Glomerular visceral epithelial cell (primary cell): Measurements from ENCODE around the gene RPL27.
"Not testable (repeated sequence)": the region's sequence is repeated elsewhere in the genome, so short reads cannot be mapped to it uniquely, and the experiment has no call there.

Experiments used
- DNase-seq: peaks from one replicate; pipeline ENCODE4 v3.0.0-alpha.2; 2016; ENCODE audit errors: extremely low spot score

The RPL27 gene

GRCh38 chr17:42997984-42998938 lies at the start of gene RPL27:
Gene RPL27, plus strand, starts transcription at chr17:42998419. Its CDS starts 332 bp downstream, at chr17:42998751.
- peak; percentile 100 for DNase-seq

- DNase-seq: no peak
These were observed 48.0 kb upstream of the RPL27 start for GRCh38 chr17:42950044-42950783.

DNA sequence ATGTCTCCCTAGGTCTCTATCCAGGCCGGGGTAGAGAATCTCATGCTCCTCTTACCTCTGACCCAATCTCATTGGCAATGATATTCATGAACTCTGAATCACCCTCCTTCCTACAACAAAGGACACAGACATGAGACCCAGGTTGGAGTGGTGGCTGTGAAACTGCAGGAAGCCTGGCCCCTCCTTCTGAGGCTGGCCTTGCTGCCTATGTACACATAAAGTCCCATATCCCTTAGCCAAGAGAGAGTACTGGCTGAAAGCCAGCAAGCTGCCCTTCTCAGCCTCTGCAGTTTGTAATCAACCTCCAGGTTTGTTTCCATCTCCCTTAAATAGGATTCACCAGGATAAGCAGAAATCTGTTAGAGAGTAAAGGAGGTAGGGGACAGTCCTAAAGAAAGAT lies 44.5 kb upstream of the RPL27 start:
- no peak for DNase-seq

GRCh38 chr17:42964161-42964932 lies 33.9 kb upstream of the RPL27 start, which contains the start of gene AARSD1:
Gene AARSD1, minus strand, starts transcription at chr17:42964454. Its CDS starts 14 bp downstream, at chr17:42964440.
- DNase-seq: peak; percentile 87

GRCh38 chr17:42967925-42968324 lies 30.3 kb upstream of the RPL27 start:
- DNase-seq: no peak

DNA sequence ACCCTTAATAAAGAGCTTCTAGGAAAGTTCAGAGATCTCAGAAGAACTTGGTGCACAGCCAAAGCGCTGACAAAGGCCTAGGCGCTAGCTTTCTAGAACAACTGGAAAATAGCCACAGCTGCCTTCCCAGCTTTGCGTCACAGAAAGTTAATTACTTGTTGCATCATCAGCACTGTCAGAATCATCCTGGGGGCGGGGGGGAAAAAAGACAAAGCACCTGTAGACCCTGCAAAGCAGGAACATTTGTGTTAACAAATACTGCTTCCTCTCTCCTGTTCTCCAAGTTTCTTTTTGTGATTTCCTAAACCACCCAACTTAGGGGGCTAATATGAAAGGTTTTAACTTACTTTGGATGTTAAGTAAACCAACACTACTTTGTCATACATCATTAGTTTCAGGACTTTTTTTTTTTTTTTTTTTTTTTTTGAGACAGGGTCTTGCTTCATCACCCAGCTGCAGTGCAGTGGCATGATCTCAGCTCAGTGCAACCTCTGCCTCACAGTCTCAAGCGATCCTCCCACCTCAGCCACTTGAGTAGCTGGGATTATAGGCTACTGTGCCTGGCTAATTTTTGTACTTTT lies 29.1 kb upstream of the RPL27 start:
- peak; percentile 49 for DNase-seq

- no peak for DNase-seq
These were observed 26.6 kb upstream of the RPL27 start for GRCh38 chr17:42971589-42971988.

DNA sequence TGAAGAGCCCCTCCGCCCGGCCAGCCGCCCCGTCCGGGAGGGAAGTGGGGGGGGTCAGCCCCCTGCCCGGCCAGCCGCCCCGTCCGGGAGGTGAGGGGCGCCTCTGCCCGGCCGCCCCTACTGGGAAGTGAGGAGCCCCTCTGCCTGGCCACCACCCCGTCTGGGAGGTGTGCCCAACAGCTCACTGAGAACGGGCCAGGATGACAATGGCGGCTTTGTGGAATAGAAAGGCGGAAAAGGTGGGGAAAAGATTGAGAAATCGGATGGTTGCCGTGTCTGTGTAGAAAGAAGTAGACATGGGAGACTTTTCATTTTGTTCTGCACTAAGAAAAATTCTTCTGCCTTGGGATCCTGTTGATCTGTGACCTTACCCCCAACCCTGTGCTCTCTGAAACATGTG lies 24.9 kb upstream of the RPL27 start:
- DNase-seq: not testable (repeated sequence)

- no peak for DNase-seq
These were observed 23.0 kb upstream of the RPL27 start for GRCh38 chr17:42975265-42975664.

DNA sequence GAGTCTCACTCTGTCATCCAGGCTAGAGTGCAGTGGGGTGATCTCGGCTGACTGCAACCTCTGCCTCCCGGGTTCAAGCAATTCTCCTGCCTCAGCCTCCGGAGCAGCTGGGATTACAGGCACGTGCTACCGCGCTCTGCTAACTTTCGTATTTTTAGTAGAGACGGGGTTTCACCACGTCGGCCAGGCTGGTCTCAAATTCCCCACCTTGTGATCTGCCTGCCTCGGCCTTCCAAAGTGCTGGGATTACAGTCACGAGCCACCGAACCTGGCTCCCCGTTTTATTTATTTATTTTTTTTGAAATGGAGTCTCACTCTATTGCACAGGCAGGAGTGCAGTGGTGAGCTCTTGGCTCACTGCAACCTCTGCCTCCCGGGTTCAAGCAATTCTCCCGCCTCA lies 22.5 kb upstream of the RPL27 start:
- not testable (repeated sequence) for DNase-seq

DNA sequence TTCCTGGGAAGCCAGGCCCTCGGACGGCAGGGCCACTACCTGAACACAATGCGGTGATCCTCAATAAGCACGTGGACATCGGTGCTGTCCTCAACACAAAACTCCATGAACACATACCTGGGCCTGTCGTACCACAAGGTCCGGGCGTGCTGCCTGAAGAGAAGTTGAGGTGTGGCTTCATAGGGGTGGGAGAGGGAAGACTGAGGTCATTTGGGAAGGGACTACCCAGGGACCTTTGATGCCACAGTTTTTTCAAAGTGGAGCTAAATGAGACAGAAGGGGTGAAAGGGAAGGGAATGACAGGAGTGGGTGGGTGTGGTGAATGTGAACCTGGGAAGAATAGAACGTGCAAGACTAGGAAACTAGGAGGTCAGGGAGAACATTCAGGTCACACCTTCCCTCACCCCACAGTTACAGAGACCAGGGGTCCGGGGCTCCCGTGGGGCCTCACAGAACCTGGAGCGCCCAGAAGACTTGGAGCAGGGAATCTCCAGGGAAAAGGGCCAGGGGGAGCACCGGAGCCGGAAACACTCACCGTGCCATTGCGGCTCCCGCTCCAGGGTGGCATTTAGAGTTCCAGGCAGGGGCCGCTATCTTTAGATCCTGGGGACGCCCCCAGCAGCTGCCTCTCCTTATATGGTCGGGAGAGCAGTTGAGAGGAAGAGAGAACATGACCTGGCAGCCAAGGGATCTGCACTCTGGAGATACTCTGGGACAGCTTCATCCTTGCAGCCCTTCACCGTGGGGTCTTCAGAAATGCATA lies 18.5 kb upstream of the RPL27 start, which contains the start of gene PTGES3L:
TSS of gene PTGES3L (minus strand) at position 570 of the 763 bp plus-strand sequence. CDS start at position 543, 27 bp downstream.
- DNase-seq: peak; percentile 62

GRCh38 chr17:42980274-42980765 lies 17.9 kb upstream of the RPL27 start, which contains the start of gene RUNDC1:
Gene RUNDC1, plus strand, starts transcription at chr17:42980565. Its CDS starts 12 bp downstream, at chr17:42980577.
- peak; percentile 91 for DNase-seq

DNA sequence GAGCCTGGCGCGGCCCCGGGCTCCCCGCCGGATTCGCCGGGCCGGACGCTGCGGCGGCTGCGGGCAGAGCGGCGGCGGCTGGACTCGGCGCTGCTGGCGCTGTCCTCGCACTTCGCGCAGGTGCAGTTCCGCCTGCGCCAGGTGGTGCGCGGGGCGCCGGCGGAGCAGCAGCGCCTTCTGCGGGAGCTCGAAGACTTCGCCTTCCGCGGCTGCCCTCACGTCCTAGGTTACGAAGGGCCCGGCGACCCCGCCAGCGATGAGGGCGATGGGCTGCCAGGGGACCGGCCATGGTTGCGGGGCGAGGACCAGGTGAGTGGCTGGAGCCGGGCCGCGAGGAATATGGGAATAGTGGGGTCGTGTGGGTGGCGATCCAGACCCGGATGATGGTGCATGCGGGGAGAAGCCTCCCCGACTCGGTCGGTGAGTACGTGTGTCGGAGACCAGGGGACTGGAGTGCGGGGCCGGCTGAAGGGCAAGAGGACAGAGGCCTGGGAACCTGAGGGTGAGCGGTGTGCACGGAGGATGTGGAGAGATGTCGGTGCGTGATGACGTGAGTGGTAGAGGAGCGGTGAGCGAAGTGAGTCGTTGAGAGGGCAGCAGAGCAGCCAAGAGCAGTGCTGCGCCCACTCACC lies 17.3 kb upstream of the RPL27 start:
- peak; percentile 61 for DNase-seq

GRCh38 chr17:42982266-42982665 lies 16.0 kb upstream of the RPL27 start:
- DNase-seq: no peak

DNA sequence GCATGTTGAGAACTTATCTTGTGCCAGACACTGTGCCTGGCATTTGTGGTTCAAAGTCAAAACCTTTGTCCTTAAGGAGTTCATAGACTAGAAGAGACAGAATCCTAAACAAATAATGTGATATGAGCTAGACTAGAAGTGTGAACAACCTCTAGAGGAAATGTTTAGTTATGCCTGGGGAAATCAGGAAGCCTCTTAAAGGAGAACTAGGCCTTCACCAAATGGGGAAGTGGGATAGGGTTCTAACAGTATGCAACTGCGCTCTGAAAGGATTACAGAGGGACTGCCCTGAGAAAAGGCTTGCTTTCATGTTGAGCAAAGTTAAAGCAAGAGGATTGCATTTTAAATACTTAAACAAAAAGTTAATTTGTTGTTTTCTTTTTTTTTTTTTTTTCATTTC lies 13.0 kb upstream of the RPL27 start:
- no peak for DNase-seq

DNA sequence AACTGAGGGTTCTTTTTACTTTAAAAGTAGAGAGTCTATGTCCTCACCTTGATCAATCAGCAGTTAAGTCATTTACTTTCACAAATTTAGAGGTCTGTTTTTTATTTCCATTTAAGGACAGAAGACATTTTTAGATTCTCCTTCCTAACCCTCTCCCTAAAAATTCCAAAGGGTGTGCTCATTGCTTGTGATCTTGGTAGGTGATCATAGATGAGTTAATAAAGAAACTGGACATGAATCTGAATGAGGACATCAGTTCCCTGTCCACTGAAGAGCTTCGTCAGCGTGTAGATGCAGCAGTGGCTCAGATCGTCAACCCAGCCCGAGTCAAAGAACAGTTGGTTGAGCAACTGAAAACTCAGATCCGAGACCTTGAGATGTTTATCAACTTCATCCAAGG lies 9.1 kb upstream of the RPL27 start:
- DNase-seq: no peak

DNA sequence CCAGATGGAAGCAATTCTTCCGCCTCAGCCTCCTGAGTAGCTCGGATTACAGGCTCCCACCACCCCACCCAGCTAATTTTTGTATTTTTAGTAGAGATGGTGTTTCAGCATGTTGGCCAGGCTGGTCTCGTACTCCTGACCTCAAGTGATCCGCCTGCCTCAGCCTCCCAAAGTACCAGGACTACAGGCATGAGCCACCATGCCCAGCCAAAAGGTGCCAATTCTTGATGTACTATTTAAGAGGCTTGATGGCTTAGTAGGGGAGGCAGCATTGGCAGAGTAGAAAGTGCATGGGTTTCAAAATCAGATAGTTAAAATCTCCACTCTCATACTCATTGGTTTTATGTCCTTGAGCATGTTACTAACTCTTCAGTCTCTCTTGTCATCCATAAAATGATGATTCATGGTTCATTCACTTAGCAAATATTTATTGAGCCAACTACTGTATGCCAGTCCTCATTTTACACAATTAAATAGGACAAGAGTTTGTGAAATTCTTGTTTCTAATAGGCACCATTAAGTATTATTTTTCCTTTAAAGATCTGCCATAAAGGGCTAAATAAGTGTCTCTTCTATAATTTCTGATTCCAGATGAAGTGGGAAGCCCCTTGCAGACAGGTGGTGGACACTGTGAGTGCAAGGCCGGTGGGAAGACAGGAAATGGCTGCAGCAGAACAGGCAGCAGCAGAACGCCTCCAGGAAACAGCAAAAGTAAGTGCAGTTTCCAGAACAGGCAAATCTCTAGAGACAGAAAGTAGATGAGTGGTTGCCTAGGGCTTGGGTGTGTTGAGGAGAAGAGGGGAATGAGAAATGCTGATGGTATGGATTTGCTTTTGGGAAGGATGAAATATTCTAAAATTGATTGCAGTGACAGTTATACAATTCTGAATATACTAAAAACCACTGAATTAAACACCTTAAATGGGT lies 8.2 kb upstream of the RPL27 start:
- no peak for DNase-seq

DNA sequence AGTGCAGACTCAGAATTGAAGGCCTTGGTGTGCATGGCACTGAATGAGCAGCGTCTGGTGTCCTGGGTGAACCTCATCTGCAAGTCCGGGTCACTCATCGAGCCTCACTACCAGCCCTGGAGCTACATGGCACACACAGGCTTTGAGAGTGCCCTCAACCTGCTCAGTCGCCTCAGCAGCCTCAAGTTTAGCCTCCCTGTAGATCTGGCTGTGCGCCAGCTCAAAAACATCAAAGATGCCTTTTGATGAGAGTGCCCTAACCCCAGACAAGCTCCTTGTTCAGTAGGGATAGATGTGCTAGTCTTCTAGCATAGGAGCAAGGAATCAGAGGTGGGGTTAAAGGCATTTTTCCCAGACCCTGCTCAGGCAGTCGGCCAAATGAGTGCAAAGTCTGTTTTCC lies 6.7 kb upstream of the RPL27 start:
- no peak for DNase-seq

- DNase-seq: no peak
These were observed 5.3 kb upstream of the RPL27 start for GRCh38 chr17:42992872-42993271.
